Stromal cell of bone marrow (primary cell): ENCODE measurements around the gene PLAC9.
A peak's percentile ranks its signal among the peaks of the same experiment; 100 is the strongest.
"Not testable (repeated sequence)": the region's sequence is repeated elsewhere in the genome, so short reads cannot be mapped to it uniquely, and the experiment has no call there.

ENCODE experiments used
- DNase-seq: peaks from one replicate; pipeline ENCODE4 v3.0.0-alpha.2; 2012; ENCODE audit warnings: low read depth

Gene PLAC9, protein sequence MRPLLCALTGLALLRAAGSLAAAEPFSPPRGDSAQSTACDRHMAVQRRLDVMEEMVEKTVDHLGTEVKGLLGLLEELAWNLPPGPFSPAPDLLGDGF

GRCh38 chr10:80132299-80133139 lies at the start of gene PLAC9:
PLAC9 (plus strand) TSS chr10:80132730; CDS start chr10:80132763, 33 bp downstream.
- no peak for DNase-seq

DNA sequence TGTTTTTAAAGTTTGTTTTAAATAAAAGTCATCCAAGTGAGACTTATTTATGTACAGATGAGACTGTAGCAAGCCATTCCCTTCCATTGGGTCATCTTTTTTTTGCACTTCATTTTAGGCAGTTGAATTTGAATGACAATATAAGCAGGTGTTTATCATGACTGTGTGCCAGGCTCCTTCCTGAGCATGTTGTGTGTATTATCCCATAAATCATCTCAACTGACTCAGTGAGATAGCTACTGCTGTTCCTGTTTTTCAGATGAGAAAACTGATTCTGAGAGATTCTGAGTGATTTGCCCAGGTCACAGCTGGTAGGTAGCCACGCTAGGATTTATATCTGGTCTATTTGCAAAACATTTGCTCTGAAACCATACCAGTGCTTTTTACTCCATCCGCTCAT lies 42.4 kb upstream of the PLAC9 start:
- no peak for DNase-seq

DNA sequence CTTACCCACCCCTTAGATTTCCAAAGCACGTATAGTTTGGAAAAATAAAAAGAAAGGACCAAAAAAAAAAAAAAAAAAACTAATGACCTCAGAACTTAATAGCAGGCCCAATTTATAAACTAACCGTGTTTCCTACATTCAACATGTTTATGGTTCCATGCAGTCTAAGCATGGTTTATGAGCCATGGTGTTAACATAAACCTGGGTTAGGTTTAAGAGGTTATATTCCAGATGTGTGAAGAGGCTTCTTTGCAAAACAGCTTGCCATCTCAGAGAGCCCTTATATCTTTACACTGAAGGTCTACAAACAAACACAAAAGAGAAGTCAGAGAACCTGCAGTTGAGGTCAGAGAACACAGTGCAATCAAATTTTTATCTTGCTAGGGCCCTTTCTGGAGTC lies 38.3 kb upstream of the PLAC9 start:
- DNase-seq = no peak

- not testable (repeated sequence) for DNase-seq
These were observed 34.3 kb upstream of the PLAC9 start for GRCh38 chr10:80098272-80098671.

- not testable (repeated sequence) for DNase-seq
These were observed 33.2 kb upstream of the PLAC9 start for GRCh38 chr10:80099295-80099694.

DNA sequence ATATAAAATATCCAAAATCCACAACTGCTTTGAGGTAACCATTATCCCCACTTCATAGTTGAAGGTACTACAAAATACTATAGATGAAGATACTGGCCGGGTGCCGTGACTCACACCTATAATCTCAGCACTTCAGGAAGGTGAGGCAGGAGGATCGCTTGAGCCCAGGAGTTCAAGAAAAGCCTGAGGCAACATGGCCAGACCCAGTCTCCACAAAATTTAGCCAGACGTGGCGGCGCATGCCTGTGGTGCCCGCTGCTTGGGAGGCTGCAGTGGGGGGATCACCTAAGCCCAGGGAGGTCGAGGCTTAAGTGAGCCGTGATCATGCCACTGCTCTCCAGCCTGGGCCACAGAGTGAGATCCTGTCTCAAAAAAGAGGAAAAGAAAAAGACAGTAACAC lies 32.4 kb upstream of the PLAC9 start:
- DNase-seq = no peak

GRCh38 chr10:80100861-80101695 lies 31.5 kb upstream of the PLAC9 start:
- DNase-seq = no peak

- peak; percentile 62 for DNase-seq
These were observed 28.2 kb upstream of the PLAC9 start for GRCh38 chr10:80104066-80104926.

- no peak for DNase-seq
These were observed 23.8 kb upstream of the PLAC9 start for GRCh38 chr10:80108576-80109239.

DNA sequence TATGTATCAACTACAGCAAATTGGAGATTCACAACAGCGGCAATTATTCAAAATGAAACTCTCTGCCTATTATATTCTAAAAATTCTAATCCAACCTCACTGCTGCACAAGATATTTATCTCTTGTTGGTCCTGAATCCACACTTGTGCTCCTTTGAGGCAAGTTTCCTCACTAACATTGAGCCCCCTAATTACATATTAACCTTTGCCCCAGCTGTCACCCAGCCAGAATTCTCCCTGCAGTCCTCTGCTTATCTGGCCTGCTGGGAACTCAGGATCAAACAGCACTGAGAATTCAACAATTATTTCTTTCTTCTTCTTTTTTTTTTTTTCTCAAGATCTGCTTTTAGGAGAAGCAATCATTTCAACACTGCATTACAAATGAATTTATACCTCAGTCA lies 21.5 kb upstream of the PLAC9 start:
- no peak for DNase-seq

- DNase-seq = no peak
These were observed 13.9 kb upstream of the PLAC9 start for GRCh38 chr10:80118669-80119068.

DNA sequence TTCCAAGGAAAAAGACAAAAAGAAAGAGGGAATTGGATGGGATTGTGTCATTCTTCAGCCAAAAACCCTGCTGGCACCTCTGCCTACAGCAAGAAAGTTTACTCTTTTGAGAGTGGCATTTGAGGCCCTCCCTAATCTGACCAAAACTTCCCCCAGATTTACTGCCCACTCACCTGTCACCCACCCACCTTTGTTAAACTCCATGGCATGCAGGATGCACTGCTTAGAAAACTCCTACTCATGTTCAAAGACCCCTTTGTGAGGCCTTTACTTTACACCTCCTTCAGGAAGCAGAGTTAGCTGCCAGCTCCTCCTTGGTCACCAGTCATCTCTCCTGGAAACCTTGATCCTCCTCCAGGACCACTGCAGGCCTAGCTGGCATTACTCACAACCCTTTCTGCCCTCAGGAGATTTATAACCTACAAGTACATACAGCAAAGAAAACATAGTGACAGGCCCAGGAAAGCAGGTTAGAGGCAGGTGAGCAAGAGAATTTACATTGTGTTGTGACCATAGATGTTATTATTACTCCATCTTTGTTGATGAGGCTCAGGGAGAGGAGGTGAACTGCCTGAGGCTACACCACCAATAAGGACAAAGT lies 10.3 kb upstream of the PLAC9 start:
- DNase-seq = no peak

DNA sequence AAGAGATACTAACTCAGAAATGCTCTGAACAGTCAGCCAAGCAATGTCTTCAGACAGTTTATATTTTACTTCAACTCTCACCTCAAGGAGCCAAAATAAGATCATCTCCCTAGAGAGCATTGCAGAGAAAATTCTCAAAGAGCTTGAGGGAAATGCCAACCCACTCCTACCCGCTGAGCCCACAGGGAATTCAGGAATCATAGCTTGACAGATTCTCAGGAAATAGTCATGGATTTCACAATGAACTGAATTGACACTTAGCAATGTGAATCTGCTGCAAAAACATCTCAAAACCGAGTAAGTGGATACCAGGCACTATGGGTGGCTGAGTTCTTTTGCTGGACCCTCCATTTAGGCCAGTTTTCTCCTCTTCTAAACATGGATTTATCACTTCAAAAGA lies 9.8 kb upstream of the PLAC9 start:
- peak; percentile 71 for DNase-seq

DNA sequence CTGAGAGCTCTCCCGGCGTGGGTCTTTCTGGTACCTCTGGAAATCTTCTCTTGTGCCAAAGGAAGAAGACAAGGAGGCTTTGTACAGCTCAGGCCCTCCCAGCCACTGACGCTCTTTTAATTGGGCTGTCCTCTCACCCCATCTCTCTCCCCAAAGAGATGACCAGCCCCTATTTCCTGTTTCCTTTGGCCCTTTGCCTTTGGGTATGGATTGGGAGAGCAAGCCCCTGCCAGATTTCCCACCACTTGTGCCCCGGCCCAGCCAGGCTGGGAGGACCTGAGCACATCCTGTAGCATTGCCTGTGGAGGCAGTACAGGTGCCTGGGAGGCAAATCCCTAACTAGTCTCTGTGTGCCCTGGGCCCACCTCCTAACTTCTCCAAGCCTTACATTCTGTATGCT lies 5.7 kb upstream of the PLAC9 start:
- DNase-seq = no peak

DNA sequence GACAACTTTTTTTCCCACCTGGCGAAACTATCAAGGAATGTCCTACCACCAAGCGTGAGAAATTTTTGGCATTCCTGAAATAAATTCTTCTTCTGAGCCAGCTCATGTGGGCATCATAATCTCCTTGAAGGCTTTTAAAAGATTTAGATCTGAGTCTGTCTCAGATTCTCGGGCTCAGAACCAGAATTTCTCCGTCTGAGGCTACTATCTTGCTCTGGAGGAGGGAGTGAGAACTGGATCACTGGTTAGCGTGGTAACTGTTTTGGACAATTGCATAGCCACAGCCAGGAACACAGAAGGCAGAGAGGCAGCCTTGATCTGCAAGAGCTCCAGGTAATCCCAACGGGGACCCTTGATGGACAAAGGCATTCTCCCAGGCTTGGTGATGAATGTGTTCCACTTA lies 1.0 kb upstream of the PLAC9 start:
- no peak for DNase-seq

- peak; percentile 30 for DNase-seq
These were observed 676 bp downstream of the PLAC9 start for GRCh38 chr10:80133206-80133605.

DNA sequence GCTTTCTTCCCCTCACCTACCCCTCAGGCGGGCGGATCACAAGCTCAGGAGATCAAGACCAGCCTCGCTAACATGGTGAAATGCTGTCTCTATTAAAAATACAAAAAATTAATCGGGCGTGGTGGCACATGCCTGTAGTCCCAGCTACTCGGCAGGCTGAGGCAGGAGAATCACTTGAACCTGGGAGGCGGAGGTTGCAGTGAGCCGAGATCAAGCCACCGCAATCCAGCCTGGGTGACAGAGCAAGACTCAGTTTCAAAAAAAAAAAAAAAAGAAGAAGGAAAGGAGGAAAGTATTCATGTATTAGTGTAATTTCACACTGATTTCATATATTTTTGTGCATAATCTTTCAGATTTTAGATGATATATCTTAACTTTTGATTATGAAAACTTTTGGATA lies 1.2 kb downstream of the PLAC9 start:
- DNase-seq = not testable (repeated sequence)

DNA sequence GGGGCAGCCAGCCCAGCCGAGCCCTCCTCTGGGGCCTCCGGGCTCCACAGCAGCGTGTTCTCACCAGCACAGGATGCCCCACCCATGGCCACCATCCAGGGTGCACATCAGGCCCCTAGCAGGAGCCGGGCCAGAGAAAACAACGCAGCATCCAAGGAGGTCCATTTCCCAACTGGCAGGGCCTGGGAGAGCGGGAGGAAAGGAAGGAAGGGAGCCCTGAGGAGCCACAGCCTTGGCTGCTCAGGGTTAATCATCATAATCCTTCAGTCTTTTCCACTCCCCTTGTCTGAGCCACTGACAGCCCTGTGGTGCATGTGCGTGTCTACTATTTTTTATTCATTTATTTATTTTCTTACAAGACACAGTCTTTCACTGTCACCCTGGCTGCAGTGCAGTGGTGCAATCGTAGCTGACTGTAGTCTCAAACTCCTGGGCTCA lies 3.6 kb downstream of the PLAC9 start:
- peak; percentile 98 for DNase-seq

DNA sequence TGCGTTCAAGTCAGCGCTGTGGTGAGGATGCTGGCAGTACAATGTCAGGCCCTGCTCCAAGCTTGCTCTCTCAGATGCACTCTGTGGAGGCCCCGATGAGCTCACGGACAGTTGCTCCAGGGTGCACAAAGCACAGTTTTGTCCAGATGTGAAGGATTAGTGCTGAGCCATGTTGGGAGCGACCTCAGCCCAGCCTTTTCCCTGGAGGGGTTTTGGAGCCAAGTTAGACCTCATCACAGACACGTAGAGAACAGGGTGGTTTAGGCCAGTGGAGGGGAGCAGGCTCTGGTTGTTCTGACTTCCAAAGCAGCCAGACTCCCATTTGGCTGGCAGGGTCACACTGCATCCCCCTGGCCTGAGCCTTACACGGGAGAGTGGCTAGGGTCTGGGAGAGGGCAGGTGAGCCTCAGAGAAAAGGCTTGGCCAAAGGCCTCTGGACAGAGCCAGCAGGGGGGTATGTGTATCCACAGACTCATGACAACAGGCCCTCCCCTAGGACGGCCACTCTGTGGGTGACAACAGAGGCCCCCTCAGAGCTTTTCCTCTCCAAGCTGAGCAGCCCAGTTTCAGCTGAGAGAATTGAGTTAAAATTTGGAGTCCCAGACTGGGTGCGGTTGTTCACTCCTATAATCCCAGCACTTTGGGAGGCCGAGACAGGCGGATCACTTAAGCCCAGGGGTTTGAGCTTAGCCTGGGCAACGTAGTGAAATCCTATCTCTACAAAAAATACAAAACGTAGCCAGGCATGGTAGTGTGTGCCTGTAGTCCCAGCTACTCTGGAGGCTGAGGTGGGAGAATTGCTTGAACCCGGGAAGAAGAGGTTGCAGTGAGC lies 4.7 kb downstream of the PLAC9 start:
- peak; percentile 78 for DNase-seq

DNA sequence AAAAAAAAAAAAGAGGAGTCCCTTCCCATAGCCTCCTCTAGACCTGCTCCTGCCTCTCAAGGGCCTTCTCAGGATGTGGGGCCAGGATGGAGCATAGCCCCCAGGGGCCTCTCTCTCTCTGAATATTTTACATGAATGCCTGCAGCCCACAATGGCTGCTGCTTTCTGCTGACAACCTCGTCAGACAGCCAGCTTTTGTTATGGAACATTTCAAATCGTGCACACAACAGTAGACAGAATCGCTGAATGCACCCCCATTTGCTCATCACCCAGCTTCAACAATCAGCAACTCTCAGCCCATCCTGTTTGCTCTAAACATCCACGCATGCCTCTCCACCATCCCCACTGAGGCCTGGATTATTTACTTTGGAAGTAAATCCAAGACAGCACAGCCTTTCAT lies 5.4 kb downstream of the PLAC9 start:
- DNase-seq = no peak
